D721Med (cell line): Measurements from ENCODE around the gene EIF3L.

Experiments used
- DNase-seq: peaks from one replicate; pipeline ENCODE4 v3.0.0; 2011; ENCODE audit warnings: low spot score; ENCODE audit not compliant: insufficient read length
- FAIRE-seq: peaks from 2 replicates; lab custom pipeline; 2011; peaks lifted over from hg19 to GRCh38; lab: Jason Lieb, UNC
- CTCF ChIP-seq: IDR thresholded peaks from 2 replicates; pipeline ENCODE4 v1.5.1; 2012; ENCODE audit warnings: mild to moderate bottlenecking, control low read depth; ENCODE audit not compliant: insufficient read depth; ENCODE audit errors: missing control alignments

EIF3L gene

DNA sequence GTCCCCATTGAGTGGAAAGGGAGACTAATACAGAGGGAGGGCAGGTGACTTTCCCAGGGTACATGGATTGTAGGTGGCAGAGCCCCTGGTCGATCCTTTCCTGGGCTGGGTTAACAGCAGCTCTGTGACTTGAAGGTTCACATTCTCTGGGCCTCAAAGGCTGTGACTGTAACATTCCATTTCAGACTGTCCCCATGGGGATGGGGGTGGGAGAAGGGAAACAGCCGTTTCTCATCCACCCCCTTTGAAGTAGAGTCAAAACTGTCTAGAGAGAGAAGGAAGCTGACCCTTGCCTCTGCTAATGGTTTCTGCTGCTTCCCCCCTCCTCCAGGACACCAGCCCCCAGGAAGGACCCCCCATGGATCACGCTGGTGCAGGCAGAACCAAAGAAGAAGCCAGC is 76.1 kb downstream of the EIF3L start:
- TF ChIP-seq CTCF = no peak
- DNase-seq = no peak
- FAIRE-seq = no peak

- FAIRE-seq (no peak), DNase-seq (no peak)
- TF ChIP-seq CTCF = no peak
Measured at GRCh38 chr22:37925767-37926166, 76.5 kb downstream of the EIF3L start.

- DNase-seq = no peak
- no peak for FAIRE-seq
- no peak for TF ChIP-seq CTCF
Measured at GRCh38 chr22:37926358-37926757, 77.1 kb downstream of the EIF3L start.

- no peak for TF ChIP-seq CTCF
- no peak for FAIRE-seq
Measured at GRCh38 chr22:37926771-37927636, 77.8 kb downstream of the EIF3L start.

GRCh38 chr22:37927637-37927936 is 78.4 kb downstream of the EIF3L start:
- DNase-seq (no peak), FAIRE-seq (no peak)
- no peak for TF ChIP-seq CTCF

More at GRCh38 chr22:37926771-37927636, 77.8 kb downstream of the EIF3L start:
- no peak for DNase-seq

DNA sequence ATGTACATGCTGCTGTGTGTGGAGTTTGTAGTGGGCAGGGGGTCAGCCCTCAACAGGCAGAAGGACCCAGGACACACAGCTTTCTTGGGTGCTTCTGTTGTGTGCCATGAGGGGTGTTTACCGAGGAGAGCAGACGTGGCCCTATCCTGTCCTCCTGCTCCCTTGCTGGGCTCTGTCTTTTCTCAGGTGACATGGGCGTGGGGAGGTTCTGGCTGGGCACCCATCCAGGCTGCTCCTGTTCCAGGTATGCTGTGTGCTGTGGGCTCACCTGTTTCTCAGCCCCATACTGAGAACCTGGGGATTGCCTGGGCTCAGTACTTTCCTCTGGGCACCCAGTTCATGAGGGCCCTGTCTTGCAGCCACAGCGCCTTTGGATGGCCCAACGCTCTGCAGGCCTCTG is 80.2 kb downstream of the EIF3L start:
- no peak for DNase-seq
- no peak for FAIRE-seq
- no peak for TF ChIP-seq CTCF

DNA sequence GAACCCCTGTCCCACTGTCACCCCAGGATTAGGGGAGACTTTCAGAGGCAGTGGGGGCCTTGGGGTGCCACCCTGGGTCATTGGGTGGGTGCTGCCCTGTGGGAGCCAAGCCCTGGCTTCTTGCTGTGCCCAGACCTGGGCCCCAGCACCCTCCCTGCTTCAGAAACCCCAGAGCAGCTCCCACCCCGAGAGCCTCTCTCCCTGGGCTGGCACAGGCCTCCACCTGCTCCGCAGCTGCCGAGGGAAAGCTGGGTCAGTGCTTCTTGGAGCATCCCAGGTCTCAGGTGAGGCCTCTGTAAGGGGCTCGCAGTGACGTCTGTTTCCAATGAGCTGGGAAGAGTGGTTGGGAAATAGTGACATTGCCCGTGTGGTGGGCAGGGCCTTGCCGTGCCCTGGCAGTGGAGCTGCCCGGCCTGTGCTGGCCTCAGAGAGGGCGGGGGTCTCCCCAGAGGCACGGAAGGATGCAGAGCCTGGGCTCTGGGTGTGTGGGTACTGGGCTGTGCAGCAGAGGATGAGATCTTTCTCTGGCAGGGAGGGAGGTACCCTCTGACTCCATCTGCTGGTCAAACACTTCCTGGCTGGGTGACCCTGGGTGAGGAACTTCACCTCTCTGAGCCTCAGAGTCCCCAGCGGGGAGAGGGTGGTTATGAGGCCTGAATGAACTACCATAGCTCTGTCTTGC is 81.2 kb downstream of the EIF3L start:
- DNase-seq = no peak
- no peak for FAIRE-seq
- peak; percentile 25 for TF ChIP-seq CTCF
